ENCODE results near the gene ZNF219. TPM values are rescaled to one million over a fixed set of nuclear protein-coding genes. Genes with fewer than 3 reads are reported as not detected.

Gene ZNF219
- total RNA-seq, 1 experiment from 2014 or later, result 3.8 TPM

GRCh38 chr14:21093769-21094681, 4.4 kb downstream of the ZNF219 start:
- Histone ChIP-seq H3K9me2 (replicated peaks; ENCODE audit: insufficient read depth, low read length) (no peaks in the 10 kb centered on the region), H3K36me3 (ENCODE audit: insufficient read depth, low read length) (no peaks in the 10 kb centered on the region), H3K27me3 (ENCODE audit: low read length) (no peaks in the 10 kb centered on the region), H3K9me3 (ENCODE audit: low read length) (no peaks in the 10 kb centered on the region), H3K9ac (ENCODE audit: low read length) (no peak overlapping the region), H3K4me2 (ENCODE audit: low read depth, low read length, poor library complexity, severe bottlenecking) (no peak overlapping the region), H3K4me3 (ENCODE audit: low read length) (no peak overlapping the region), H2AFZ (ENCODE audit: low read length) (no peak overlapping the region), H4K20me1 (ENCODE audit: insufficient read depth, low read depth, low read length) (peaks cover 6% of the 10 kb centered on the region; the same call in 1 of the 2 replicates), H3K27ac (ENCODE audit: low read length) (no peak overlapping the region), H3K79me2 (ENCODE audit: low read length) (no peaks in the 10 kb centered on the region), H3K4me1 (ENCODE audit: low read length) (peaks cover 5% of the 10 kb centered on the region; the same call in 1 of the 2 replicates)
- DNase-seq, result no peak

- no peaks in the 10 kb centered on the region for H3K79me2 ChIP-seq (ENCODE audit: low read length)
- no peaks in the 10 kb centered on the region for H3K9me3 ChIP-seq (ENCODE audit: low read length)
- H3K9ac ChIP-seq (ENCODE audit: low read length), result no peak overlapping the region
- no peak overlapping the region for H2AFZ ChIP-seq (ENCODE audit: low read length)
- no peak for DNase-seq
- no peaks in the 10 kb centered on the region for H3K9me2 ChIP-seq (replicated peaks; ENCODE audit: insufficient read depth, low read length)
- no peaks in the 10 kb centered on the region for H3K4me1 ChIP-seq (ENCODE audit: low read length)
- no peaks in the 10 kb centered on the region for H3K36me3 ChIP-seq (ENCODE audit: insufficient read depth, low read length)
- no peaks in the 10 kb centered on the region for H3K27me3 ChIP-seq (ENCODE audit: low read length)
- H3K4me3 ChIP-seq (ENCODE audit: low read length), result no peak overlapping the region
- H4K20me1 ChIP-seq (ENCODE audit: insufficient read depth, low read depth, low read length), result peaks cover 6% of the 10 kb centered on the region; the same call in 1 of the 2 replicates
- no peak overlapping the region for H3K4me2 ChIP-seq (ENCODE audit: low read depth, low read length, poor library complexity, severe bottlenecking)
- H3K27ac ChIP-seq (ENCODE audit: low read length), result no peak overlapping the region
Measured at GRCh38 chr14:21093018-21093417, 5.4 kb downstream of the ZNF219 start.

- Histone ChIP-seq H4K20me1 (ENCODE audit: insufficient read depth, low read depth, low read length) (peaks cover 6% of the 10 kb centered on the region; the same call in 1 of the 2 replicates), H3K4me1 (ENCODE audit: low read length) (0 out of 2 replicates have a peak, but pooled peaks cover 3% of the 10 kb centered on the region), H3K79me2 (ENCODE audit: low read length) (no peaks in the 10 kb centered on the region), H3K9me2 (replicated peaks; ENCODE audit: insufficient read depth, low read length) (no peaks in the 10 kb centered on the region), H3K27ac (ENCODE audit: low read length) (no peak overlapping the region), H3K27me3 (ENCODE audit: low read length) (no peaks in the 10 kb centered on the region), H3K9ac (ENCODE audit: low read length) (no peak overlapping the region), H3K4me2 (ENCODE audit: low read depth, low read length, poor library complexity, severe bottlenecking) (no peak overlapping the region), H3K4me3 (ENCODE audit: low read length) (no peak overlapping the region), H3K9me3 (ENCODE audit: low read length) (no peaks in the 10 kb centered on the region), H2AFZ (ENCODE audit: low read length) (no peak overlapping the region), H3K36me3 (ENCODE audit: insufficient read depth, low read length) (no peaks in the 10 kb centered on the region)
- DNase-seq, result peak; percentile 95
Measured at GRCh38 chr14:21092273-21093011, 6.0 kb downstream of the ZNF219 start.

- Histone ChIP-seq H3K27me3 (ENCODE audit: low read length) (no peaks in the 10 kb centered on the region), H3K4me1 (ENCODE audit: low read length) (0 out of 2 replicates have a peak, but pooled peaks cover 3% of the 10 kb centered on the region), H3K36me3 (ENCODE audit: insufficient read depth, low read length) (no peaks in the 10 kb centered on the region), H3K9me3 (ENCODE audit: low read length) (no peaks in the 10 kb centered on the region), H3K27ac (ENCODE audit: low read length) (no peak overlapping the region), H3K4me3 (ENCODE audit: low read length) (no peak overlapping the region), H3K9me2 (replicated peaks; ENCODE audit: insufficient read depth, low read length) (no peaks in the 10 kb centered on the region), H3K4me2 (ENCODE audit: low read depth, low read length, poor library complexity, severe bottlenecking) (no peak overlapping the region), H3K9ac (ENCODE audit: low read length) (no peak overlapping the region), H3K79me2 (ENCODE audit: low read length) (no peaks in the 10 kb centered on the region), H4K20me1 (ENCODE audit: insufficient read depth, low read depth, low read length) (peaks cover 6% of the 10 kb centered on the region; the same call in 1 of the 2 replicates), H2AFZ (ENCODE audit: low read length) (no peak overlapping the region)
- no peak for DNase-seq
Measured at GRCh38 chr14:21091821-21092272, 6.6 kb downstream of the ZNF219 start.

- H2AFZ ChIP-seq (ENCODE audit: low read length), result no peak overlapping the region
- H3K9ac ChIP-seq (ENCODE audit: low read length), result no peak overlapping the region
- H3K4me1 ChIP-seq (ENCODE audit: low read length), result 0 out of 2 replicates have a peak, but pooled peaks cover 3% of the 10 kb centered on the region
- no peaks in the 10 kb centered on the region for H3K36me3 ChIP-seq (ENCODE audit: insufficient read depth, low read length)
- no peaks in the 10 kb centered on the region for H3K79me2 ChIP-seq (ENCODE audit: low read length)
- no peak overlapping the region for H3K27ac ChIP-seq (ENCODE audit: low read length)
- peaks cover 6% of the 10 kb centered on the region; the same call in 1 of the 2 replicates for H4K20me1 ChIP-seq (ENCODE audit: insufficient read depth, low read depth, low read length)
- H3K4me2 ChIP-seq (ENCODE audit: low read depth, low read length, poor library complexity, severe bottlenecking), result no peak overlapping the region
- DNase-seq, result no peak
- no peaks in the 10 kb centered on the region for H3K27me3 ChIP-seq (ENCODE audit: low read length)
- H3K9me2 ChIP-seq (replicated peaks; ENCODE audit: insufficient read depth, low read length), result no peaks in the 10 kb centered on the region
- no peaks in the 10 kb centered on the region for H3K9me3 ChIP-seq (ENCODE audit: low read length)
- H3K4me3 ChIP-seq (ENCODE audit: low read length), result no peak overlapping the region
Measured at GRCh38 chr14:21090940-21091663, 7.4 kb downstream of the ZNF219 start.

- 0 out of 2 replicates have a peak, but pooled peaks cover 3% of the 10 kb centered on the region for H3K4me1 ChIP-seq (ENCODE audit: low read length)
- peaks cover 6% of the 10 kb centered on the region; the same call in 1 of the 2 replicates for H4K20me1 ChIP-seq (ENCODE audit: insufficient read depth, low read depth, low read length)
- no peaks in the 10 kb centered on the region for H3K27me3 ChIP-seq (ENCODE audit: low read length)
- no peak overlapping the region for H3K27ac ChIP-seq (ENCODE audit: low read length)
- H3K9me3 ChIP-seq (ENCODE audit: low read length), result no peaks in the 10 kb centered on the region
- no peak overlapping the region for H3K4me2 ChIP-seq (ENCODE audit: low read depth, low read length, poor library complexity, severe bottlenecking)
- DNase-seq, result peak; percentile 66
- H3K79me2 ChIP-seq (ENCODE audit: low read length), result no peaks in the 10 kb centered on the region
- no peak overlapping the region for H2AFZ ChIP-seq (ENCODE audit: low read length)
- H3K36me3 ChIP-seq (ENCODE audit: insufficient read depth, low read length), result no peaks in the 10 kb centered on the region
- no peak overlapping the region for H3K9ac ChIP-seq (ENCODE audit: low read length)
- no peaks in the 10 kb centered on the region for H3K9me2 ChIP-seq (replicated peaks; ENCODE audit: insufficient read depth, low read length)
- H3K4me3 ChIP-seq (ENCODE audit: low read length), result no peak overlapping the region
Measured at GRCh38 chr14:21090194-21090939, 8.1 kb downstream of the ZNF219 start.

GRCh38 chr14:21089877-21090193, 8.6 kb downstream of the ZNF219 start:
- no peaks in the 10 kb centered on the region for H3K27me3 ChIP-seq (ENCODE audit: low read length)
- H3K9ac ChIP-seq (ENCODE audit: low read length), result no peak overlapping the region

More at GRCh38 chr14:21089877-21090193, 8.6 kb downstream of the ZNF219 start:
- H3K27ac ChIP-seq (ENCODE audit: low read length), result no peak overlapping the region
- H3K4me1 ChIP-seq (ENCODE audit: low read length), result 0 out of 2 replicates have a peak, but pooled peaks cover 3% of the 10 kb centered on the region
- peaks cover 6% of the 10 kb centered on the region; the same call in 1 of the 2 replicates for H4K20me1 ChIP-seq (ENCODE audit: insufficient read depth, low read depth, low read length)
- H3K79me2 ChIP-seq (ENCODE audit: low read length), result no peaks in the 10 kb centered on the region
- no peaks in the 10 kb centered on the region for H3K9me2 ChIP-seq (replicated peaks; ENCODE audit: insufficient read depth, low read length)
- H3K4me3 ChIP-seq (ENCODE audit: low read length), result no peak overlapping the region
- no peaks in the 10 kb centered on the region for H3K9me3 ChIP-seq (ENCODE audit: low read length)
- H3K4me2 ChIP-seq (ENCODE audit: low read depth, low read length, poor library complexity, severe bottlenecking), result no peak overlapping the region
- H3K36me3 ChIP-seq (ENCODE audit: insufficient read depth, low read length), result no peaks in the 10 kb centered on the region
- H2AFZ ChIP-seq (ENCODE audit: low read length), result no peak overlapping the region
- no peak for DNase-seq

Measured in Karpas-422 (cell line).